ENCODE results near the gene AUP1.
"Not testable (repeated sequence)": the region's sequence is repeated elsewhere in the genome, so short reads cannot be mapped to it uniquely, and the experiment has no call there.

Gene AUP1

GRCh38 chr2:74566754-74567085 lies 37.2 kb upstream of the AUP1 start:
- Mint-ChIP-seq H3K27me3 (peaks cover 50% of the 10 kb centered on the region), H3K4me1 (no peaks in the 10 kb centered on the region), H3K9me3 (no peaks in the 10 kb centered on the region), H3K36me3 (ENCODE audit: insufficient read depth) (no peaks in the 10 kb centered on the region), H3K27ac (ENCODE audit: low read depth) (no peak overlapping the region), H3K4me3 (no peak overlapping the region)
- DNase-seq (ENCODE audit: low spot score in 2 of 2) (no peak), ATAC-seq (replicated peaks; ENCODE audit: extremely low read depth, poor library complexity, severe bottlenecking) (no peak)

DNA sequence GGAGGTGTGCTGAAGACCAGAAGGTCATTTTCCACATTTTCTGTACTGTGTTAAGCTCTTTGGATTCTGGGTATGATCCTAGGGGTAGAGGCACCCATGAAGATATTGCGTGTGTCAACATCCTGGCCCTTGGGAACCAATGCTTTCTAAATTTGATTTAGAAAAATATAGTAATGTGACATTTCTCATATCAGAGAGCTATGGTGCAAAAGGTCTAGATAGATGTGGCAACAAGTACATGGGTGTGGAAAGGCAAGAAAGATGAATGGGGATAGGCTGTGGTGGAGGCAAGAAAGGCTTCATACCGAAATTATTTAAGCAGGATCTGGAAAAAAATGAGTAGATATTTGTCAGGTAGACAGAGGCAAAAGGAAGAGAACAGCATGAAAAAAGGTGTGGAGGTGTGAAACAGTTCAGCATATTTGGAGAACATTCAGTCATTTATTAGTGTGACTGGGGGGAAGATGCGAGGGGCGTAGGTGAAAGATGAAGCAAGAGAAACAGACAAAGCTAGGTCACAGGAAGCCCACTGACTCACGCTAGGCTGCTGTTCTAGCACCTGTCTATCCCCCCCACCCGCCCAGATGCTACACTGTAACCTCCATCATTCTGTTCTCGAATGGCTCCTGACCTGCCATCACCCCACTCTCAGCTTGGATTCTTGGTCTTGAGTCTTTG lies 36.7 kb upstream of the AUP1 start:
- no peak for ATAC-seq (replicated peaks; ENCODE audit: extremely low read depth, poor library complexity, severe bottlenecking)
- H3K4me1 Mint-ChIP-seq: no peaks in the 10 kb centered on the region
- H3K27ac Mint-ChIP-seq (ENCODE audit: low read depth): no peak overlapping the region
- peaks cover 55% of the 10 kb centered on the region for H3K27me3 Mint-ChIP-seq
- H3K4me3 Mint-ChIP-seq: no peak overlapping the region
- no peak for DNase-seq (ENCODE audit: low spot score in 2 of 2)
- no peaks in the 10 kb centered on the region for H3K36me3 Mint-ChIP-seq (ENCODE audit: insufficient read depth)
- no peaks in the 10 kb centered on the region for H3K9me3 Mint-ChIP-seq

GRCh38 chr2:74564222-74564621 lies 34.7 kb upstream of the AUP1 start:
- DNase-seq (ENCODE audit: low spot score in 2 of 2) (no peak), ATAC-seq (replicated peaks; ENCODE audit: extremely low read depth, poor library complexity, severe bottlenecking) (no peak)
- H3K4me1 Mint-ChIP-seq: no peaks in the 10 kb centered on the region
- H3K4me3 Mint-ChIP-seq: no peak overlapping the region
- no peaks in the 10 kb centered on the region for H3K9me3 Mint-ChIP-seq
- no peaks in the 10 kb centered on the region for H3K36me3 Mint-ChIP-seq (ENCODE audit: insufficient read depth)
- H3K27me3 Mint-ChIP-seq: peaks cover 64% of the 10 kb centered on the region
- no peak overlapping the region for H3K27ac Mint-ChIP-seq (ENCODE audit: low read depth)

DNA sequence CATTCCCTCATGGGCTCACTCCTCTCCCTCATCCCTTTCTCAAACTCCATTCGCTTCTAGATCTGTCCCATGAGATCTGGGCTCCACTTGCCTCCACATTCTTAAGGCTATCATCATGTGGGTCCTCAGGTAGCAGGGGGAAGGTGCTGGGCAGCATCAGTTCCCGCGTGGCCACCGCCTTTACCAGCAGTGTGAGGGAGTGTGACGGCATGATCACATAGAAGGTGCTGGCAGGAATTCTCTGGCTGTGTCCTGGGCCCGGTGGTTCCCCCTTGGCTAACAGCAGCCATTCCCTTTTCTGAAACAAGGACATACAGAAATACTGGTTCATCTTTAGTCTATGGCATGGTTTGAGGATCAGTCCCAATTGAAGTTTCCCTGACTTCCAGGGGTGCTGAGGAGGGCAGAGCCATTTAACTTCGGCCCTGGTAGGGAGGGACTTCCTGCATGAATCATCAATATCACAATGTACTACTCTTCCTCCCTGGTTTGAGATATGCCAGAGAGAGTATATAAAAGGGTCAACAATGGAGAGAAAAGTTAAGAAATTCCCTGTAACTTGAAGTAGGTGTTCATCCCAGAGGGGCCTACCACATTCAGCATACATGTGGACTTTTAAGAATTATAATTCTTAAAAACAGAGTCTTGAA lies 32.7 kb upstream of the AUP1 start:
- no peaks in the 10 kb centered on the region for H3K9me3 Mint-ChIP-seq
- no peak overlapping the region for H3K4me3 Mint-ChIP-seq
- ATAC-seq (replicated peaks; ENCODE audit: extremely low read depth, poor library complexity, severe bottlenecking): no peak
- H3K4me1 Mint-ChIP-seq: no peaks in the 10 kb centered on the region
- H3K27me3 Mint-ChIP-seq: peaks cover 54% of the 10 kb centered on the region
- DNase-seq (ENCODE audit: low spot score in 2 of 2): no peak
- no peak overlapping the region for H3K27ac Mint-ChIP-seq (ENCODE audit: low read depth)
- H3K36me3 Mint-ChIP-seq (ENCODE audit: insufficient read depth): no peaks in the 10 kb centered on the region

GRCh38 chr2:74561022-74561421 lies 31.5 kb upstream of the AUP1 start:
- not testable (repeated sequence) for H3K4me1 Mint-ChIP-seq; H3K4me3 Mint-ChIP-seq; H3K36me3 Mint-ChIP-seq (ENCODE audit: insufficient read depth); DNase-seq (ENCODE audit: low spot score in 2 of 2); ATAC-seq (replicated peaks; ENCODE audit: extremely low read depth, poor library complexity, severe bottlenecking); H3K9me3 Mint-ChIP-seq; H3K27ac Mint-ChIP-seq (ENCODE audit: low read depth)
- H3K27me3 Mint-ChIP-seq: peaks cover 48% of the 10 kb centered on the region

DNA sequence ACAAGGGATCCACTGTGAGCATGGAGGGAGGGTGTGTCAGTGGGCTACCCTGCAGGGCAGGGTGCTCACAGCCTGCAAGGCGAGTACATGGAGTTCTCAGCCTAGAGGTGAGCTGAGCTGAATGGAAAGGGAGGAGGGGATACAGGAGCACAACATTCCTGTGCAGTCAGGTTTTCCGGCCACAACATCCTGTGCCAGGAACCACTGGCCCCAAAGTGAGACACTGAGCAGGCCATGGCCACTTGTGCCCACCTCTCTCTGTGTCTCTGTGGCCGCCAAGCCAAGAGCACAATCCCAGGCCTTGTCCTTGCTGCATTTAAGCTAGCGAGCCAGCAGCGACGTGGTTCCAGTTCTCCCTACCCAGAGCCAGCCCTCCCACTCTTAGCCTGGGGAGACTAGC lies 31.1 kb upstream of the AUP1 start:
- peaks cover 43% of the 10 kb centered on the region for H3K27me3 Mint-ChIP-seq
- H3K27ac Mint-ChIP-seq (ENCODE audit: low read depth): no peak overlapping the region
- peaks cover 6% of the 10 kb centered on the region for H3K36me3 Mint-ChIP-seq (ENCODE audit: insufficient read depth)
- H3K9me3 Mint-ChIP-seq: no peaks in the 10 kb centered on the region
- no peak for ATAC-seq (replicated peaks; ENCODE audit: extremely low read depth, poor library complexity, severe bottlenecking)
- no peak overlapping the region for H3K4me3 Mint-ChIP-seq
- DNase-seq (ENCODE audit: low spot score in 2 of 2): no peak
- peaks cover 1% of the 10 kb centered on the region for H3K4me1 Mint-ChIP-seq

- ATAC-seq (replicated peaks; ENCODE audit: extremely low read depth, poor library complexity, severe bottlenecking) (no peak), DNase-seq (ENCODE audit: low spot score in 2 of 2) (no peak)
- H3K4me3 Mint-ChIP-seq: no peak overlapping the region
- peaks cover 11% of the 10 kb centered on the region for H3K36me3 Mint-ChIP-seq (ENCODE audit: insufficient read depth)
- peaks cover 7% of the 10 kb centered on the region for H3K4me1 Mint-ChIP-seq
- H3K27me3 Mint-ChIP-seq: peaks cover 40% of the 10 kb centered on the region
- H3K9me3 Mint-ChIP-seq: no peaks in the 10 kb centered on the region
- no peak overlapping the region for H3K27ac Mint-ChIP-seq (ENCODE audit: low read depth)
Observed at GRCh38 chr2:74559912-74560311, 30.4 kb upstream of the AUP1 start.

DNA sequence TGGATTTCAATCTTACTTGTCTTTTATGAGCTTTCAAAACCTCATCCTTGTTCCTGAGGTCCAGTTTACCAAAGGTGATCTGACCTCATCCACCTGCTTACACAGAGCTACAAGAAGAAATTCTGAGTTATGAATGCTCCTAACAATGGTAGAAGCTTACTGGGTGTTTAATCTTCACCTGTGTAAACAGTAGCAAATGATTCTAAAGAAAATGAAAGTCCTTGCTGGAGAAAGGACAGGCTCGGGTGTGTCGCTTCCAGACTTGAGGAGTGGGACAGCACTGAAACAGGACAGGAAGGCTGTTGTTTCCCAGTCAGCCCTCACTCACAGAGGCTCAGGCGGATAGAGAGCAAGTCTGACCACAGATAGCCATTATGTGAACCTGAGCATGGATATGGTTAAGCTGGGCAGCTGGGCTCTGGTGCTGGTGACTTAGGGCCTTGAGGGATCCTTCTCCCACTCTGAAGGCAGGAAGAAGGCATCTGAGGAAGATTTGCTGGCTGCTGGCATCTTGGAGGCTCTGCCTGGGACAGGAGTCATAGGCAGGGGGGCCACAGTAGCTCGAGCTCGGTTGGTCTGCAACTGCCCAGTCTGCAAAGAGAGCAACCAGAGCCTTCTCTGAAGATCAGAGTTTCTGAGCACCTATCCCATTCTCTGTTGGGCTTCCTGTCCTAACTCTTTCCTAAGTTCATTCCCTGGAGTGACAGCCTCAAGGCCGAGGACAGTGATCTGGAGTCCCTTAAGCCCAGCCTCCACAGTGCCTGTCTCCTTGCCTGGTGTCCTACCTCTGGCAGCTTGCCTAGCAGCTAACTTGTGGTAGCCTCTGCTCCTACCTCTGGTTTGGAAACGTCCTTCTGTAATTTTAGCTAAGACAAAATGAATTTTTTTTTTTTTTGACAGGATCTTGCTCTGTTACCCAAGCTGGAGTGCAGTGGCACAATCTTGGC lies 29.1 kb upstream of the AUP1 start:
- no peaks in the 10 kb centered on the region for H3K9me3 Mint-ChIP-seq
- H3K4me3 Mint-ChIP-seq: no peak overlapping the region
- peaks cover 22% of the 10 kb centered on the region for H3K36me3 Mint-ChIP-seq (ENCODE audit: insufficient read depth)
- peaks cover 10% of the 10 kb centered on the region for H3K4me1 Mint-ChIP-seq
- H3K27me3 Mint-ChIP-seq: peaks cover 31% of the 10 kb centered on the region
- DNase-seq (ENCODE audit: low spot score in 2 of 2) (no peak), ATAC-seq (replicated peaks; ENCODE audit: extremely low read depth, poor library complexity, severe bottlenecking) (no peak)
- H3K27ac Mint-ChIP-seq (ENCODE audit: low read depth): no peak overlapping the region

- ATAC-seq (replicated peaks; ENCODE audit: extremely low read depth, poor library complexity, severe bottlenecking): no peak
- Mint-ChIP-seq H3K27me3 (peaks cover 16% of the 10 kb centered on the region), H3K4me3 (peak overlapping the region; percentile 88), H3K27ac (ENCODE audit: low read depth) (no peak overlapping the region), H3K9me3 (no peaks in the 10 kb centered on the region), H3K4me1 (peaks cover 12% of the 10 kb centered on the region), H3K36me3 (ENCODE audit: insufficient read depth) (peaks cover 27% of the 10 kb centered on the region)
- no peak for DNase-seq (ENCODE audit: low spot score in 2 of 2)
Observed at GRCh38 chr2:74556831-74557370, 27.4 kb upstream of the AUP1 start.

DNA sequence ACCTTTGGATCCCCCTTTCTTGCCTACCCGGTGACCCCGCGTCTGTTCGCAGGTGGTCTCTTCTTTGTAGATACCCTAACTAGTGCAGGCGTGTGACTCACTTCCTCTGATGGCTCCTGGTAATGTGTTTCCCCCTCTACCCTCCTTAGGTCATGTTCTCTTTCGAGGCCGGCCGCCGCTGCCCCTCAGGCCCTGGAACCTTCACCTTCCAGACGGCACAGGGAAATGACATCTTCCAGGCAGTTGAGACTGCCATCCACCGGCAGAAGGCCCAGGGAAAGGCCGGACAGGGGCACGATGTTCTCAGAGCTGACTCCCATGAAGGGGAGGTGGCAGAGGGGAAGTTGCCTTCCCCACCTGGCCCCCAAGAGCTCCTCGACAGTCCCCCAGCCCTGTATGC lies 26.7 kb upstream of the AUP1 start:
- H3K4me1 Mint-ChIP-seq: peaks cover 12% of the 10 kb centered on the region
- DNase-seq (ENCODE audit: low spot score in 2 of 2) (no peak), ATAC-seq (replicated peaks; ENCODE audit: extremely low read depth, poor library complexity, severe bottlenecking) (no peak)
- peak overlapping the region; percentile 88 for H3K4me3 Mint-ChIP-seq
- H3K27ac Mint-ChIP-seq (ENCODE audit: low read depth): peak overlapping the region; percentile 49
- peaks cover 27% of the 10 kb centered on the region for H3K36me3 Mint-ChIP-seq (ENCODE audit: insufficient read depth)
- H3K27me3 Mint-ChIP-seq: peaks cover 17% of the 10 kb centered on the region
- no peaks in the 10 kb centered on the region for H3K9me3 Mint-ChIP-seq

DNA sequence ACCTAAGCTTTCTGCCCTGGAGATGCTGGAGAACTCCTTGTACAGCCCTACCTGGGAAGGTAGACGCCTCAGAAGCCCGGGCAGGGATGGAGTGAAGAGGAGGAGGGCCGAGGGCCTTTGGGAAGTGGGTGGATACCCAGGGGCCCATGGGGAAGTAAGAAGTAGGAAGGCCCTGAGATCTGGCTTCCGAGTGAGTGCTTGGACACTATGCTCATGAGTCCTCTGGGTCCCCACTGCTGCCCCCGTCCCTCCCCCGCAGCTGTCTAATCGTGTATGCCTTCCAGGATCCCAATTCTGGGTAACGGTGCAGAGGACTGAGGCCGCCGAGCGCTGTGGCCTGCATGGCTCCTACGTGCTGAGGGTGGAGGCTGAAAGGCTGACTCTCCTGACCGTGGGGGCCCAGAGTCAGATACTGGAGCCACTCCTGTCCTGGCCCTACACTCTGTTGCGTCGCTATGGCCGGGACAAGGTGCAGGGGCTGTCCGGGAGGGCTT lies 26.2 kb upstream of the AUP1 start:
- Mint-ChIP-seq H3K4me3 (peak overlapping the region; percentile 88), H3K27ac (ENCODE audit: low read depth) (peak overlapping the region; percentile 88), H3K9me3 (no peaks in the 10 kb centered on the region), H3K36me3 (ENCODE audit: insufficient read depth) (peaks cover 27% of the 10 kb centered on the region), H3K4me1 (peaks cover 12% of the 10 kb centered on the region), H3K27me3 (peaks cover 21% of the 10 kb centered on the region)
- DNase-seq (ENCODE audit: low spot score in 2 of 2): no peak
- ATAC-seq (replicated peaks; ENCODE audit: extremely low read depth, poor library complexity, severe bottlenecking): no peak

DNA sequence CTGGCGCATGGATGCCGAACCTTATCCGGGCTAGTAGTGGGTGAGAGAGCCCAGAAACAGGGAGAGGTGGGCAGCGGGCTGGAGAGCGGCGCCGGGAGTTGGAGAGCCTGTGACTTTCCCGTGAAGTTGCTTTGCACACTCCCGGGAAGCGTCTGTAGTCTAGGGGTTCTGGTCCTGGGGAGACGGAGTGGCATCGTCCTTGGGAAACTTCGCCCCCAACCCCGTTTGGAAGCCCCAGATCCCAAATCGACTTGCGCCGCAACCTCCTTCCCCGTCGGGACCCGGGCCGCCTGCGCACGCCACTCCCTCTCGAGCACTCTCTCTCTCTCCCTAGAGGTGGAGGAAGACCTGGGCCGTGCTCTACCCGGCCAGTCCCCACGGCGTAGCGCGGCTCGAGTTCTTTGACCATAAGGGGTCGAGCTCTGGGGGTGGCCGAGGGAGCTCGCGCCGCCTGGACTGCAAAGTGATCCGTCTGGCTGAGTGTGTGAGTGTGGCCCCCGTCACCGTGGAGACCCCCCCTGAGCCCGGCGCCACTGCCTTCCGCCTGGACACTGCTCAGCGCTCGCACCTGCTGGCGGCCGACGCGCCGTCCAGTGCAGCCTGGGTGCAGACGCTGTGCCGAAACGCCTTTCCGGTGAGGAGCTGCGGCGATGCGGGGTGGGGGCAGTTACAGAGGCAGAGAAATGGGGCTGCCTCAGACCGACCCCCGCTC lies 25.5 kb upstream of the AUP1 start:
- Mint-ChIP-seq H3K4me3 (peak overlapping the region; percentile 88), H3K36me3 (ENCODE audit: insufficient read depth) (peaks cover 27% of the 10 kb centered on the region), H3K4me1 (peaks cover 12% of the 10 kb centered on the region), H3K27ac (ENCODE audit: low read depth) (peak overlapping the region; percentile 88), H3K9me3 (no peaks in the 10 kb centered on the region), H3K27me3 (peaks cover 21% of the 10 kb centered on the region)
- peak; percentile 47 for ATAC-seq (replicated peaks; ENCODE audit: extremely low read depth, poor library complexity, severe bottlenecking)
- peak in 1 of 2 donors; percentile 34 for DNase-seq (ENCODE audit: low spot score in 2 of 2)

Data from central memory CD8-positive, alpha-beta T cell (primary cell).